Measurements from ENCODE around the gene PYGM. TPM values are rescaled to one million over a fixed set of nuclear protein-coding genes. Genes with fewer than 3 reads are reported as not detected.

Gene PYGM
- total RNA-seq, 4 donors from 2014 or later, result 1.1 to 2.7 (median 1.2) TPM

GRCh38 chr11:64717268-64717578 is 42.6 kb downstream of the PYGM start:
- WGBS, result 71% methylated on average over 4 of the region's 4 CpGs
- no peaks in the 10 kb centered on the region for H3K9me3 ChIP-seq
- no peak overlapping the region for H3K4me3 ChIP-seq
- peaks cover 100% of the 10 kb centered on the region for H3K27me3 ChIP-seq
- no peaks in the 10 kb centered on the region for H3K36me3 ChIP-seq
- peaks cover 15% of the 10 kb centered on the region for H3K4me1 ChIP-seq
- no peak overlapping the region for H3K27ac ChIP-seq
- TF ChIP-seq POLR2A (IDR thresholded peaks at IDR 0.05) (no peak), EP300 (IDR thresholded peaks at IDR 0.05) (no peak), POLR2AphosphoS5 (IDR thresholded peaks at IDR 0.05) (no peak)
- TF ChIP-seq, protein P1, sequence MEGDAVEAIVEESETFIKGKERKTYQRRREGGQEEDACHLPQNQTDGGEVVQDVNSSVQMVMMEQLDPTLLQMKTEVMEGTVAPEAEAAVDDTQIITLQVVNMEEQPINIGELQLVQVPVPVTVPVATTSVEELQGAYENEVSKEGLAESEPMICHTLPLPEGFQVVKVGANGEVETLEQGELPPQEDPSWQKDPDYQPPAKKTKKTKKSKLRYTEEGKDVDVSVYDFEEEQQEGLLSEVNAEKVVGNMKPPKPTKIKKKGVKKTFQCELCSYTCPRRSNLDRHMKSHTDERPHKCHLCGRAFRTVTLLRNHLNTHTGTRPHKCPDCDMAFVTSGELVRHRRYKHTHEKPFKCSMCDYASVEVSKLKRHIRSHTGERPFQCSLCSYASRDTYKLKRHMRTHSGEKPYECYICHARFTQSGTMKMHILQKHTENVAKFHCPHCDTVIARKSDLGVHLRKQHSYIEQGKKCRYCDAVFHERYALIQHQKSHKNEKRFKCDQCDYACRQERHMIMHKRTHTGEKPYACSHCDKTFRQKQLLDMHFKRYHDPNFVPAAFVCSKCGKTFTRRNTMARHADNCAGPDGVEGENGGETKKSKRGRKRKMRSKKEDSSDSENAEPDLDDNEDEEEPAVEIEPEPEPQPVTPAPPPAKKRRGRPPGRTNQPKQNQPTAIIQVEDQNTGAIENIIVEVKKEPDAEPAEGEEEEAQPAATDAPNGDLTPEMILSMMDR (IDR thresholded peaks at IDR 0.05), result no peak
- DNase-seq (ENCODE audit: low spot score in 2 of 2), result no peak

GRCh38 chr11:64716473-64717267 is 43.1 kb downstream of the PYGM start:
- Histone ChIP-seq H3K27ac (no peak overlapping the region), H3K9me3 (no peaks in the 10 kb centered on the region), H3K4me3 (no peak overlapping the region), H3K4me1 (peaks cover 15% of the 10 kb centered on the region), H3K27me3 (peaks cover 100% of the 10 kb centered on the region), H3K36me3 (no peaks in the 10 kb centered on the region)
- 47% methylated on average over 18 of the region's 21 CpGs for WGBS
- no peak for DNase-seq (ENCODE audit: low spot score in 2 of 2)
- TF ChIP-seq POLR2A (IDR thresholded peaks at IDR 0.05), result no peak
- TF ChIP-seq, protein P1 (IDR thresholded peaks at IDR 0.05), result no peak
- TF ChIP-seq POLR2AphosphoS5 (IDR thresholded peaks at IDR 0.05), result no peak
- no peak for TF ChIP-seq EP300 (IDR thresholded peaks at IDR 0.05)

DNA sequence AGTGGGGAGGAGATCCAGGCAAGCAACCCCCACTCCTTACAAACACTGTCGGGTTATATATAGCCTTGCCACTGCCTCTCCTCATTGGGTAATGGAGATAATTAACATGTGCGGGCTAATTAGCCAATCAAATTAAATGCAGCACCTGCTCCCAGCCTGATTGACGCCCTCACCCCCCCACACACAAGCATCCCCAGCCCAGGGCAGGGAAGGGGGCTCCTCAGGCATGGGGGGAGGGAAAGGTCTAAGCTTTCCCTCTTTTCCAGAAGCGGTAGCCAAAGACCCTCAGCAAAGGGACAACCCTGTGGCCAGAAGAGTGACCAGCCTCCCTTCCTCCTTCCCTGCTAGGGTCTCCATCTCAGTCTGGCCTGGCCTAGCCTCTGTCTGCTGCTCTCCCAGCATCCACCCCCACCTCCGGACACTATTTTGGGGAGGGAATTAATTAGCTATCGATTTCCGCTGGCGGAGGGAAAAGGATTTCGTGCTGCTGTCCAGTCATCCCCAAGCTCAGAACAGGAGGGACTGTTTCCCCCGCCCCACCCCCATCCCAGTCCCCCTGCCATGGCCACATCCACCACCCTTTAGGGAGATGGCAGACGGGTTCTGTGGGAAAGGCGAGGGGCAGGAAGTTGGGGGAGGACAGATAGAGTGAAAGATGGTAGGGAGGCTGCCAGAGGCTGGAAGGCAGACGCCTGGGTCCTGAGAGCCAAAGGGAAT is 43.9 kb downstream of the PYGM start:
- H3K36me3 ChIP-seq, result no peaks in the 10 kb centered on the region
- H3K27ac ChIP-seq, result no peak overlapping the region
- H3K27me3 ChIP-seq, result peaks cover 100% of the 10 kb centered on the region
- no peak for TF ChIP-seq EP300 (IDR thresholded peaks at IDR 0.05)
- TF ChIP-seq, protein P1 (IDR thresholded peaks at IDR 0.05), result no peak
- TF ChIP-seq POLR2AphosphoS5 (IDR thresholded peaks at IDR 0.05), result no peak
- TF ChIP-seq POLR2A (IDR thresholded peaks at IDR 0.05), result no peak
- WGBS, result 56% methylated on average over 13 of the region's 13 CpGs
- peaks cover 20% of the 10 kb centered on the region for H3K4me1 ChIP-seq
- H3K4me3 ChIP-seq, result no peak overlapping the region
- no peak for DNase-seq (ENCODE audit: low spot score in 2 of 2)
- H3K9me3 ChIP-seq, result no peaks in the 10 kb centered on the region

- TF ChIP-seq POLR2A (IDR thresholded peaks at IDR 0.05) (no peak), EP300 (IDR thresholded peaks at IDR 0.05) (no peak), POLR2AphosphoS5 (IDR thresholded peaks at IDR 0.05) (no peak)
- TF ChIP-seq, protein P1 (IDR thresholded peaks at IDR 0.05), result no peak
- Histone ChIP-seq H3K4me1 (peaks cover 22% of the 10 kb centered on the region), H3K27ac (no peak overlapping the region), H3K4me3 (no peak overlapping the region), H3K27me3 (peaks cover 100% of the 10 kb centered on the region), H3K9me3 (no peaks in the 10 kb centered on the region), H3K36me3 (no peaks in the 10 kb centered on the region)
- DNase-seq (ENCODE audit: low spot score in 2 of 2), result no peak
- WGBS, result 52% methylated on average over 5 of the region's 5 CpGs
Observed at GRCh38 chr11:64715110-64715509, 44.7 kb downstream of the PYGM start.

GRCh38 chr11:64714666-64715065 is 45.1 kb downstream of the PYGM start:
- H3K27me3 ChIP-seq, result peaks cover 100% of the 10 kb centered on the region
- no peak overlapping the region for H3K4me3 ChIP-seq
- TF ChIP-seq EP300 (IDR thresholded peaks at IDR 0.05) (no peak), POLR2A (IDR thresholded peaks at IDR 0.05) (no peak), POLR2AphosphoS5 (IDR thresholded peaks at IDR 0.05) (no peak)
- TF ChIP-seq, protein P1 (IDR thresholded peaks at IDR 0.05), result no peak
- H3K4me1 ChIP-seq, result peaks cover 22% of the 10 kb centered on the region
- no peaks in the 10 kb centered on the region for H3K36me3 ChIP-seq
- H3K9me3 ChIP-seq, result no peaks in the 10 kb centered on the region
- no peak overlapping the region for H3K27ac ChIP-seq
- DNase-seq (ENCODE audit: low spot score in 2 of 2), result no peak
- 33% methylated on average over 5 of the region's 5 CpGs for WGBS
